Panc1 (cell line): ENCODE measurements around the gene MACROD2. TPM values are rescaled to one million over a fixed set of nuclear protein-coding genes. Genes with fewer than 3 reads are reported as not detected.

ENCODE experiments used
- ATAC-seq: fragments of 200-7000 bp; cut with Tn5 transposase; 2 replicates; pipeline ENCODE4 v1.9.1; 2020; ENCODE audit warnings: mild to moderate bottlenecking, moderate library complexity
- BruUV-seq: library from RNA; stranded (reverse); fragments of 400-500 nt; replicated peaks from 2 replicates; lab custom pipeline; 2021; lab: Mats Ljungman, UMichigan
- CTCF ChIA-PET: fragments of 300-600 bp; sonication (Branson Sonifier 250); formaldehyde crosslinking; loops from one replicate; lab custom pipeline; 2022; ENCODE audit warnings: antibody characterized with exemption; lab: Charles Lee
- POLR2A ChIA-PET: fragments of 300-600 bp; sonication (Branson Sonifier 250); formaldehyde crosslinking; loops from one replicate; lab custom pipeline; 2022; ENCODE audit warnings: antibody characterized with exemption; lab: Charles Lee
- DNase-seq: peaks from one replicate; pipeline ENCODE4 v3.0.0-alpha.2; 2010; ENCODE audit warnings: low read depth, low spot score
- H3K27ac ChIP-seq: 2 replicates; pipeline ENCODE4 v1.5.1; 2011; ENCODE audit warnings: mild to moderate bottlenecking, low read length, inconsistent platforms
- H3K27me3 ChIP-seq: fragments of 200-500 bp; sonication (Bioruptor generic); 2 replicates; pipeline ENCODE4 v1.6.0; 2014; ENCODE audit warnings: low read length, inconsistent platforms; ENCODE audit not compliant: control insufficient read depth, insufficient read depth
- H3K36me3 ChIP-seq: fragments of 200-500 bp; sonication (Bioruptor generic); 2 replicates; pipeline ENCODE4 v1.5.1; 2014; ENCODE audit warnings: inconsistent platforms, mild to moderate bottlenecking, low read length, moderate library complexity; ENCODE audit not compliant: control insufficient read depth, insufficient read depth
- H3K4me1 ChIP-seq: 2 replicates; pipeline ENCODE4 v1.5.1; 2011; ENCODE audit warnings: inconsistent platforms, mild to moderate bottlenecking, low read length, moderate library complexity; ENCODE audit not compliant: control insufficient read depth, insufficient read depth
- H3K4me3 ChIP-seq, 2 experiments: 2 replicates each; pipeline ENCODE4 v1.5.1; 2011 to 2012; ENCODE audit warnings: low read depth in 2 of 2, low read length in 2 of 2, mild to moderate bottlenecking in 2 of 2, inconsistent platforms in 1 of 2, moderate library complexity in 1 of 2
- H3K9me3 ChIP-seq: fragments of 200-500 bp; sonication (Bioruptor generic); 2 replicates; pipeline ENCODE4 v1.5.1; 2014; ENCODE audit warnings: low read depth, mild to moderate bottlenecking, inconsistent platforms, low read length, moderate library complexity; ENCODE audit not compliant: control insufficient read depth, insufficient read depth
- CTCF ChIP-seq: fragments of 450-650 bp; IDR thresholded peaks from 2 replicates; pipeline ENCODE4 v1.5.1; 2017; ENCODE audit warnings: mild to moderate bottlenecking
- POLR2AphosphoS5 ChIP-seq: IDR thresholded peaks from 2 replicates; pipeline ENCODE4 v1.6.1; 2012; ENCODE audit warnings: mild to moderate bottlenecking, low read depth, low read length, moderate library complexity
- REST ChIP-seq, 2 experiments: IDR thresholded peaks; 2 replicates each; pipeline ENCODE4 v1.6.1; 2011 to 2012; ENCODE audit warnings: low read depth in 2 of 2, control low read depth in 1 of 2, low read length in 1 of 2, mild to moderate bottlenecking in 1 of 2, moderate library complexity in 1 of 2; ENCODE audit not compliant: insufficient read depth in 1 of 2
- SIN3A ChIP-seq: IDR thresholded peaks from 2 replicates; pipeline ENCODE4 v1.6.1; 2012; ENCODE audit warnings: low read depth, mild to moderate bottlenecking, low read length, moderate library complexity, borderline replicate concordance; ENCODE audit not compliant: insufficient read depth
- TCF7L2 ChIP-seq: IDR thresholded peaks from 2 replicates; pipeline ENCODE4 v1.6.1; 2011; ENCODE audit warnings: mild to moderate bottlenecking, low read depth, low read length, inconsistent platforms
- in situ Hi-C: cut with HindIII; loops from 2 replicates; pipeline ENCODE4 v1.10.0; 2016; ENCODE audit warnings: low sequenced_read_pairs, low pct_unique_long_range_greater_than_20kb
- intact Hi-C: fragments of 100-400 bp; cut with micrococcal nuclease; formaldehyde crosslinking; loops from one replicate; pipeline ENCODE4 v1.10.0; 2022; ENCODE audit not compliant: unreplicated experiment
- total RNA-seq: library from RNA; stranded (reverse); gene quantifications from one replicate; pipeline ENCODE4 v1.2.1, GENCODE V29; 2021; ENCODE audit not compliant: unreplicated experiment

Gene MACROD2
- total RNA-seq, 1 experiment from 2014 or later, result 1.2 TPM

- Histone ChIP-seq H3K9me3 (no peaks in the 10 kb centered on the region), H3K4me1 (no peaks in the 10 kb centered on the region), H3K27me3 (no peaks in the 10 kb centered on the region), H3K27ac (no peak overlapping the region), H3K36me3 (no peaks in the 10 kb centered on the region), H3K4me3 (no peak overlapping the region)
- CTCF ChIA-PET, result no interaction called here
- DNase-seq (no peak), ATAC-seq (no peak)
- in situ Hi-C loops (no loop called here), intact Hi-C loops (no loop called here)
- POLR2A ChIA-PET, result no interaction called here
- no TSS peak for BruUV-seq
- TF ChIP-seq REST (IDR thresholded peaks at IDR 0.05; ENCODE audit: insufficient read depth in 1 of 2, low read depth in 2 of 2, low read length in 1 of 2) (no peak), CTCF (no peak), SIN3A (no peak), POLR2AphosphoS5 (no peak), TCF7L2 (no peak)
Measured at GRCh38 chr20:15205719-15206118, 1210.4 kb downstream of the MACROD2 start.

DNA sequence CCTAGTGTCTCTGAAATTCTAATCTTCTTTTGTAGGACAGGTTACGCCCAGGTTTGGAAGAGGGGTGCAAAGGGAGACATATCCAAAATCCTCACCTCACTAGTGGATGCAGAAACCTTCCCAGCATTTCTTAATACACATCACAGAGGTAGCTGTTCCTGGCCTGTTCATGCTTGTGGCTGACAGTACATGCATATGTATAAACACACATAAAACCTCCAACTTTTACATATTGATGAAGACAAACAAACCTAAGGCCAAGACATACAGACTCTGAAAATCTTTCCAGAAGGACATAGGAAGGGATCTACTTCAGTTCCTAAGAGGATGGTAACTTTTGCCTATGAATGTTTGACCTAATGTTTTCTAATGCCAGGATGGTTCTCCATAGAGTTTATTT, 1214.2 kb downstream of the MACROD2 start:
- in situ Hi-C loops (no loop called here), intact Hi-C loops (no loop called here)
- H3K36me3 ChIP-seq, result no peaks in the 10 kb centered on the region
- no peak overlapping the region for H3K27ac ChIP-seq
- DNase-seq (no peak), ATAC-seq (no peak)
- no peaks in the 10 kb centered on the region for H3K4me1 ChIP-seq
- BruUV-seq, result no TSS peak
- ChIA-PET CTCF (no interaction called here), POLR2A (no interaction called here)
- no peaks in the 10 kb centered on the region for H3K9me3 ChIP-seq
- H3K4me3 ChIP-seq, result no peak overlapping the region
- no peaks in the 10 kb centered on the region for H3K27me3 ChIP-seq
- no peak for TF ChIP-seq TCF7L2
- TF ChIP-seq POLR2AphosphoS5, result no peak
- no peak for TF ChIP-seq REST (IDR thresholded peaks at IDR 0.05; ENCODE audit: insufficient read depth in 1 of 2, low read depth in 2 of 2, low read length in 1 of 2)
- TF ChIP-seq CTCF, result no peak
- no peak for TF ChIP-seq SIN3A
